ENCODE measurements around the gene RIOK2.

RIOK2 gene

DNA sequence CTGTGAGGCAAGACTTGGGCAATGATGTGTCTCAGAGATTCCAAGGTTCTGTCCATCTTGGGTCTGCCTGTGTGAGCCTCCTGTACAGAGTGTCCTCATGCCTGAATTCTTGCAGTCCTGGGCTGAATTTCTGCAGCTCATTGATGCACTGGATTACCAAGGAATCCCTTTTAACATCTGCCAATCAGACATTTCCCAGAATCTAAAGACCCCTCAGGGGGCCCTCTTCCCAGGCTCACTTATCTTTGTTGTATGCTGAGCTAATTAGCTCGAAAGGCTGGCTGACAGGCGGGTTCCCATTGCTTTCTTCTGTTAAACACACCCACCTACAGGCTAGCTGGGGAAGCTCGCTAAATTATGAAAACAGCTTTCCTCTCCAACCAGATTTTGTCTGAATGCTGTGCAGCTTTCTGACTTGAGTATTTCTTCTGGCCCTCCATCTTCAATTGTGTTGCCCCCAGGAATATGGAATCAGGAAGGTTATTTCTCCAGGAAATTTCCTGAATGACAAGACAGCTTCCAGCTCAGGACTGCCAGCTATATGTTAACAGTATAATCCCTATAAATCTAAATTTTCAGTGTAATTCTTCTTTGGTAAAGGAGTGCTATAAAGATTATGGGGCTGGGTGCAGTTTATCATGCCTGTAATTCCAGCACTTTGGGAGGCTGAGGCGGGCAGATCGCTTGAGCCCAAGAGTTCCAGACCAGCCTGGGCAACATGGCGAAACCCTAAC, 40.4 kb downstream of the RIOK2 start, which contains the start of gene LIX1 (continued):
- TF ChIP-seq ZSCAN30 (tag by site-specific recombination; IDR thresholded peaks at IDR 0.05): 0 out of 2 replicates have a peak, but pooled peaks have one; percentile 33
- no peak for TF ChIP-seq ZXDB (tag by site-specific recombination; IDR thresholded peaks at IDR 0.05)
- TF ChIP-seq SP2 (tag by site-specific recombination; IDR thresholded peaks at IDR 0.05): no peak
- TF ChIP-seq ZBTB8A (tag by site-specific recombination; IDR thresholded peaks at IDR 0.05): no peak
- TF ChIP-seq, protein P1, sequence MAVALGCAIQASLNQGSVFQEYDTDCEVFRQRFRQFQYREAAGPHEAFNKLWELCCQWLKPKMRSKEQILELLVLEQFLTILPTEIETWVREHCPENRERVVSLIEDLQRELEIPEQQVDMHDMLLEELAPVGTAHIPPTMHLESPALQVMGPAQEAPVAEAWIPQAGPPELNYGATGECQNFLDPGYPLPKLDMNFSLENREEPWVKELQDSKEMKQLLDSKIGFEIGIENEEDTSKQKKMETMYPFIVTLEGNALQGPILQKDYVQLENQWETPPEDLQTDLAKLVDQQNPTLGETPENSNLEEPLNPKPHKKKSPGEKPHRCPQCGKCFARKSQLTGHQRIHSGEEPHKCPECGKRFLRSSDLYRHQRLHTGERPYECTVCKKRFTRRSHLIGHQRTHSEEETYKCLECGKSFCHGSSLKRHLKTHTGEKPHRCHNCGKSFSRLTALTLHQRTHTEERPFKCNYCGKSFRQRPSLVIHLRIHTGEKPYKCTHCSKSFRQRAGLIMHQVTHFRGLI (tag by site-specific recombination; IDR thresholded peaks at IDR 0.05): no peak
- no peak for TF ChIP-seq OSR2 (tag by site-specific recombination; IDR thresholded peaks at IDR 0.05)
- TF ChIP-seq CTCF (tag by site-specific recombination; IDR thresholded peaks at IDR 0.05): peak; percentile 64; the same call in 1 of the 2 replicates
- TF ChIP-seq PRDM1 (tag by site-specific recombination; IDR thresholded peaks at IDR 0.05): no peak
- no peak for TF ChIP-seq ZNF140 (tag by site-specific recombination; IDR thresholded peaks at IDR 0.05)
- TF ChIP-seq MEIS1 (CRISPR knock-in tag; IDR thresholded peaks at IDR 0.05; ENCODE audit: borderline replicate concordance): peak; percentile 36; the same call in 1 of the 2 replicates
- no peak for TF ChIP-seq ZNF776 (tag by site-specific recombination; IDR thresholded peaks at IDR 0.05; ENCODE audit: borderline replicate concordance)
- TF ChIP-seq ZIC2 (tag by site-specific recombination; IDR thresholded peaks at IDR 0.05): peak; percentile 36; the same call in 1 of the 2 replicates
- TF ChIP-seq ZNF423 (tag by site-specific recombination; IDR thresholded peaks at IDR 0.05): no peak
- no peak for TF ChIP-seq ELK4 (IDR thresholded peaks at IDR 0.05; ENCODE audit: borderline replicate concordance, low read depth, low read length)
- TF ChIP-seq YY1 (tag by site-specific recombination; IDR thresholded peaks at IDR 0.05): no peak
- TF ChIP-seq ZNF529 (tag by site-specific recombination; IDR thresholded peaks at IDR 0.05; ENCODE audit: insufficient replicate concordance): no peak
- TF ChIP-seq ZNF114 (tag by site-specific recombination; IDR thresholded peaks at IDR 0.05): no peak
- TF ChIP-seq ZNF654 (tag by site-specific recombination; IDR thresholded peaks at IDR 0.05; ENCODE audit: low read depth): peak; percentile 75
- TF ChIP-seq ZNF701 (tag by site-specific recombination; IDR thresholded peaks at IDR 0.05): no peak
- TF ChIP-seq ZNF513 (tag by site-specific recombination; IDR thresholded peaks at IDR 0.05): no peak
- TF ChIP-seq BCL11B (tag by site-specific recombination; IDR thresholded peaks at IDR 0.05; ENCODE audit: low read depth): no peak
- no peak for TF ChIP-seq ZNF248 (tag by site-specific recombination; IDR thresholded peaks at IDR 0.05)
- no peak for TF ChIP-seq BCL11A (tag by site-specific recombination; IDR thresholded peaks at IDR 0.05; ENCODE audit: low read depth)
- TF ChIP-seq, protein P2, sequence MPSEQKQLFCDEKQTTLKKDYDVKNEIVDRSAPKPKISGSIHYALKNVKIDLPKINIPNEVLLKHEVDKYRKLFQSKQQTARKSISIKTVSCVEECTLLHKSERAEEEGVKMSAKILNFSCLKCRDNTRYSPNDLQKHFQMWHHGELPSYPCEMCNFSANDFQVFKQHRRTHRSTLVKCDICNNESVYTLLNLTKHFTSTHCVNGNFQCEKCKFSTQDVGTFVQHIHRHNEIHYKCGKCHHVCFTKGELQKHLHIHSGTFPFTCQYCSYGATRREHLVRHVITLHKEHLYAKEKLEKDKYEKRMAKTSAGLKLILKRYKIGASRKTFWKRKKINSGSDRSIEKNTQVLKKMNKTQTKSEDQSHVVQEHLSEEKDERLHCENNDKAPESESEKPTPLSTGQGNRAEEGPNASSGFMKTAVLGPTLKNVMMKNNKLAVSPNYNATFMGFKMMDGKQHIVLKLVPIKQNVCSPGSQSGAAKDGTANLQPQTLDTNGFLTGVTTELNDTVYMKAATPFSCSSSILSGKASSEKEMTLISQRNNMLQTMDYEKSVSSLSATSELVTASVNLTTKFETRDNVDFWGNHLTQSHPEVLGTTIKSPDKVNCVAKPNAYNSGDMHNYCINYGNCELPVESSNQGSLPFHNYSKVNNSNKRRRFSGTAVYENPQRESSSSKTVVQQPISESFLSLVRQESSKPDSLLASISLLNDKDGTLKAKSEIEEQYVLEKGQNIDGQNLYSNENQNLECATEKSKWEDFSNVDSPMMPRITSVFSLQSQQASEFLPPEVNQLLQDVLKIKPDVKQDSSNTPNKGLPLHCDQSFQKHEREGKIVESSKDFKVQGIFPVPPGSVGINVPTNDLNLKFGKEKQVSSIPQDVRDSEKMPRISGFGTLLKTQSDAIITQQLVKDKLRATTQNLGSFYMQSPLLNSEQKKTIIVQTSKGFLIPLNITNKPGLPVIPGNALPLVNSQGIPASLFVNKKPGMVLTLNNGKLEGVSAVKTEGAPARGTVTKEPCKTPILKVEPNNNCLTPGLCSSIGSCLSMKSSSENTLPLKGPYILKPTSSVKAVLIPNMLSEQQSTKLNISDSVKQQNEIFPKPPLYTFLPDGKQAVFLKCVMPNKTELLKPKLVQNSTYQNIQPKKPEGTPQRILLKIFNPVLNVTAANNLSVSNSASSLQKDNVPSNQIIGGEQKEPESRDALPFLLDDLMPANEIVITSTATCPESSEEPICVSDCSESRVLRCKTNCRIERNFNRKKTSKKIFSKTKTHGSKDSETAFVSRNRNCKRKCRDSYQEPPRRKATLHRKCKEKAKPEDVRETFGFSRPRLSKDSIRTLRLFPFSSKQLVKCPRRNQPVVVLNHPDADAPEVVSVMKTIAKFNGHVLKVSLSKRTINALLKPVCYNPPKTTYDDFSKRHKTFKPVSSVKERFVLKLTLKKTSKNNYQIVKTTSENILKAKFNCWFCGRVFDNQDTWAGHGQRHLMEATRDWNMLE (tag by site-specific recombination; conservative IDR thresholded peaks at IDR 0.05; ENCODE audit: low read depth): no peak
- no peak for TF ChIP-seq MZF1 (tag by site-specific recombination; IDR thresholded peaks at IDR 0.05; ENCODE audit: borderline replicate concordance)
- 0 out of 2 replicates have a peak, but pooled peaks have one; percentile 40 for TF ChIP-seq ZNF366 (tag by site-specific recombination; conservative IDR thresholded peaks at IDR 0.05)
- no peak for TF ChIP-seq ZEB2 (tag by site-specific recombination; IDR thresholded peaks at IDR 0.05)
- TF ChIP-seq ZNF704 (tag by site-specific recombination; IDR thresholded peaks at IDR 0.05): no peak

Data from HEK293 (cell line).